ENCODE data around the gene FAM50A. TPM values are rescaled to one million over a fixed set of nuclear protein-coding genes. Genes with fewer than 3 reads are reported as not detected.

Gene FAM50A
- total RNA-seq, 1 experiment from 2014 or later, result 57.4 TPM

- no peaks in the 10 kb centered on the region for H3K79me1 ChIP-seq (ENCODE audit: insufficient read depth, low read depth, low read length, poor library complexity, severe bottlenecking)
- H3K27ac ChIP-seq (ENCODE audit: insufficient read length, low read depth, low read length), result no peak overlapping the region
Measured at GRCh38 chrX:154445776-154446175, 1.8 kb downstream of the FAM50A start.

More at GRCh38 chrX:154445776-154446175, 1.8 kb downstream of the FAM50A start:
- Histone ChIP-seq H3T11ph (ENCODE audit: low read length) (no peak overlapping the region), H4K91ac (ENCODE audit: insufficient read length, low read depth, low read length) (no peak overlapping the region), H4K5ac (ENCODE audit: insufficient read length, low read depth, low read length) (no peak overlapping the region), H3K9me3 (ENCODE audit: control insufficient read depth, low read depth, low read length) (peaks cover 38% of the 10 kb centered on the region), H3K9ac (ENCODE audit: extremely low read depth, insufficient read length, low read length) (no peak overlapping the region), H2BK120ac (ENCODE audit: low read depth, low read length, poor library complexity, severe bottlenecking) (no peak overlapping the region), H2BK20ac (ENCODE audit: low read depth, low read length, poor library complexity, severe bottlenecking) (no peak overlapping the region), H4K20me1 (ENCODE audit: control insufficient read depth, insufficient read depth, insufficient read length) (no peaks in the 10 kb centered on the region), H3K4ac (ENCODE audit: low read depth, low read length) (no peak overlapping the region), H3K4me1 (ENCODE audit: insufficient read depth, low read length) (no peaks in the 10 kb centered on the region), H3K27me3 (ENCODE audit: insufficient read depth, low read length) (no peaks in the 10 kb centered on the region), H2AK5ac (ENCODE audit: insufficient read length, low read length) (no peak overlapping the region), H2AFZ (ENCODE audit: low read length) (no peak overlapping the region), H2BK5ac (ENCODE audit: insufficient read length, low read length) (no peak overlapping the region), H3K23me2 (ENCODE audit: insufficient read length, low read depth, low read length, poor library complexity, severe bottlenecking) (peaks cover 2% of the 10 kb centered on the region), H3K4me2 (ENCODE audit: insufficient read depth, insufficient read length, low read length) (no peak overlapping the region), H3K56ac (ENCODE audit: insufficient read length, low read depth, low read length) (no peak overlapping the region), H3K18ac (ENCODE audit: insufficient read length, low read depth, low read length) (no peak overlapping the region), H2BK15ac (ENCODE audit: low read depth, low read length) (no peak overlapping the region), H2BK12ac (ENCODE audit: insufficient read length, low read depth, low read length) (no peak overlapping the region), H4K8ac (replicated peaks; ENCODE audit: insufficient read length, low read depth, low read length) (no peak overlapping the region), H3K79me2 (ENCODE audit: insufficient read depth, low read length) (no peaks in the 10 kb centered on the region), H3K14ac (ENCODE audit: insufficient read depth, low read length) (no peak overlapping the region), H3K23ac (ENCODE audit: insufficient read length, low read depth, low read length) (no peak overlapping the region)
- no peak overlapping the region; a peak in 1 of 7 replicates for H3K27ac Mint-ChIP-seq
- H3K4me3 Mint-ChIP-seq, result peak overlapping the region; percentile 15 to 16; a peak in 3 of 5 replicates
- H3K4me1 Mint-ChIP-seq, result peaks cover 3 to 5% of the 10 kb centered on the region in 2 experiments; a peak in 2 of 4 replicates
- no peak for TF ChIP-seq CTCF (conservative IDR thresholded peaks at IDR 0.05)
- H3K9me3 Mint-ChIP-seq, result peaks cover 61 to 79% of the 10 kb centered on the region in 2 experiments
- no CpG with 5 or more reads among the region's 16 CpGs for WGBS (ENCODE audit: extremely low coverage, insufficient read length, low lambda C conversion rate)
- H3K27me3 Mint-ChIP-seq (ENCODE audit: low read depth), result no peaks in the 10 kb centered on the region; the same call in none of the 2 replicates
- no peak for DNase-seq
- H3K36me3 Mint-ChIP-seq (ENCODE audit: insufficient read depth in 1 of 3, low read depth in 3 of 3), result peaks cover 33 to 68% (median 57%) of the 10 kb centered on the region in 3 experiments
